GM12801 (cell line): ENCODE data around the gene ACTR2.

Source experiments
- TF ChIP-seq, protein P1 (sequence below): IDR thresholded peaks from one replicate; pipeline ENCODE4 v1.5.1; 2011; ENCODE audit warnings: control low read depth; ENCODE audit not compliant: insufficient read length; ENCODE audit errors: extremely low read depth

The ACTR2 gene

DNA sequence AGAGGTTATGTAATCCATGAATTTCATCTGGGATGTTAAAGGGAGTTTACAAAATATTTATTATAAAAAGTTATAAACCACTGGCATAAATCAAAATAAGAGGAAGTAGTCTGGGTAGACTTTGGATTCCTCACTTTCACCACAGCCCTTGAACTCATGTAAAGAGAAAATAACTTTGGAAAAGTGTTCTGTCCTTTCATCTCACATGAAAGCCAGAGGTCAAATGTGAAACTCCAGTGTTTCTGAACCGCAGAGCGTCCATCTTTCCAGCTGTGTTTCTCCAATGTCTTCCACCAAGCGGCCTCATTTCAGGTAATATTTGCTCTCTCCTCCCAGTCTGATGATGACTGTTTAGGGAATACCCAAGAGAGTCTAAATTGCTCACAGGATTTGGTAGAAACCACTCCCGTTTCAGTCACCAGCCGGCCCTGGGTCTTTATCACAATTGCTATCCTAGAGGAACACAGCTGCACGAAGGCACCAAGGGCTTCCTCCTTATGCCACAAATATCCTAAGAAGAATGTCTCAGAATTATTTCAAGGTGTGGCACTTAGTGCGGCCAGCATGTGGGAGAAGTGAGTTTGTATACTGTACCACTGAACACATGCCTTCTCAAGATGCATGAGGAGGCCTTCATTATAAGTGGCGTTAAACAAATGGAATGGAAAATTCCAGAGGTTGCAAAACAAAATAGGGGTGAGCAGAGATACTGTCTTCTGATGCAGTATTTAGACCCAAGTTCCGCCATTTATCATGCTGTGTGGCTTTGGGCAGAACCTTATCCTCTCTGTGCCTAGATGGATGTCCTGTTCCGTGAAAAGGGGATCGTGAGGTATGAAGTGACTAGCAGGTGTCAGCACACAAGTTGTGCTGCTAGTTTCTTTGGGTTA is 63.8 kb downstream of the ACTR2 start:
- TF ChIP-seq, protein P1, sequence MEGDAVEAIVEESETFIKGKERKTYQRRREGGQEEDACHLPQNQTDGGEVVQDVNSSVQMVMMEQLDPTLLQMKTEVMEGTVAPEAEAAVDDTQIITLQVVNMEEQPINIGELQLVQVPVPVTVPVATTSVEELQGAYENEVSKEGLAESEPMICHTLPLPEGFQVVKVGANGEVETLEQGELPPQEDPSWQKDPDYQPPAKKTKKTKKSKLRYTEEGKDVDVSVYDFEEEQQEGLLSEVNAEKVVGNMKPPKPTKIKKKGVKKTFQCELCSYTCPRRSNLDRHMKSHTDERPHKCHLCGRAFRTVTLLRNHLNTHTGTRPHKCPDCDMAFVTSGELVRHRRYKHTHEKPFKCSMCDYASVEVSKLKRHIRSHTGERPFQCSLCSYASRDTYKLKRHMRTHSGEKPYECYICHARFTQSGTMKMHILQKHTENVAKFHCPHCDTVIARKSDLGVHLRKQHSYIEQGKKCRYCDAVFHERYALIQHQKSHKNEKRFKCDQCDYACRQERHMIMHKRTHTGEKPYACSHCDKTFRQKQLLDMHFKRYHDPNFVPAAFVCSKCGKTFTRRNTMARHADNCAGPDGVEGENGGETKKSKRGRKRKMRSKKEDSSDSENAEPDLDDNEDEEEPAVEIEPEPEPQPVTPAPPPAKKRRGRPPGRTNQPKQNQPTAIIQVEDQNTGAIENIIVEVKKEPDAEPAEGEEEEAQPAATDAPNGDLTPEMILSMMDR = no peak

DNA sequence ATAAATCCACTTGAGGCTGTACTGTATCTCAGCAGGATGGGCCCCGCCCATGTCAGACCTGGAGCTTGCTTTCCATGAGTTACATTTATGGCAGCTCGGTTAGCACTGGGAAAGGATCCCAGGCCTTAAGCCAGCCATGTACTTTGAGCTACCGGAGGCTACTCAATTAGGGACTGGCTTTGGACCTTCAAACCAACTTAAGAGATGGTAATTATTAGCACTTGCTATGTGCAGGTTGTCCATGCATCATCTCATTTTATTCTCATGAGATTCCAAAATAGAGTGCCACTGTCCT is 64.4 kb downstream of the ACTR2 start:
- TF ChIP-seq, protein P1 = no peak

DNA sequence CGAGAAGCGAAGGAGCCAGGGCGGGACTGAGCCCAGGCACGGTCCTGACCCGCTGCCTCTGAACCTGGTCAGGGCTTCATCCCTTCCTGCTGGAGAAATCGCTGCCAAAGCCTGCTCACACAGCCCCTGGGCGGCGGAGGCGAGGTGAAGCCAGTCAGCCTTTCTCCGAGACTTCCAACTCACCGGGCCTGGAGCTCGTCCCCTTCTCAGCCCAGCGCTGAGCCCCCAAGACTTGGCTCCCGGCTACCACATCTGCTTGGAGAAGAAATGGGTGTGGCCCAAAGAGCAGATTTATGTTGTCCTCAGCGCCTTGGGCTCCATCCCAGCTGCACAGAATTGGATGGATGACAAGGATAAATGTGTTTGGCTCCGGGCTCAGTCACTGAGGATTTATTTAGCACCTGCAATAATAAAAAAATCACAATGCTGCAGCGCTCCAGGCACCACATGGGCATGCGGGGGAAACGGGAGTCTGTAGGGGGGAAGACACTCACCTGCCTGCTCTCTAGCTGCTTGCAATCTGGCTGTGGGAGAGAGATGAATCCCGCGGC is 64.9 kb downstream of the ACTR2 start:
- TF ChIP-seq, protein P1 = no peak

DNA sequence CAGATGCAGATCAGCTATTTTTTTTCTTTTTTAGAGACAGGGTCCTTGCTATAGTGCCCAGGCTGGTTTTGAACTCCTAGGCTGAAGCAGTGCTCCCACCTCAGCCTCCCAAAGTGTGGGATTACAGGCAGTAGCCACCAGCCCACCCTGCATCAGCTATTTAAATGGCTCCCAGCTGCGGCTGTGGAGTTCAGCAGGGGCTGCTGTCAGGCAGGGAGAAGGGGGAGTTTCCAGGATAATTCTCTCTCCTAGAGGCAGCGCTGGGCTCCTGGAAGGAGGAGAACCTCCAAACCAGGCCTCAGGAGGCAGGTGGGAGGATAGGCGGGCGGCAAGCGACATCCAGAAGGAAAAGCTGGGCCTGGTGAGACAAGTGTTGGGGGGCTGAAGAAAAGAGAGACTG is 65.7 kb downstream of the ACTR2 start:
- TF ChIP-seq, protein P1 = no peak

DNA sequence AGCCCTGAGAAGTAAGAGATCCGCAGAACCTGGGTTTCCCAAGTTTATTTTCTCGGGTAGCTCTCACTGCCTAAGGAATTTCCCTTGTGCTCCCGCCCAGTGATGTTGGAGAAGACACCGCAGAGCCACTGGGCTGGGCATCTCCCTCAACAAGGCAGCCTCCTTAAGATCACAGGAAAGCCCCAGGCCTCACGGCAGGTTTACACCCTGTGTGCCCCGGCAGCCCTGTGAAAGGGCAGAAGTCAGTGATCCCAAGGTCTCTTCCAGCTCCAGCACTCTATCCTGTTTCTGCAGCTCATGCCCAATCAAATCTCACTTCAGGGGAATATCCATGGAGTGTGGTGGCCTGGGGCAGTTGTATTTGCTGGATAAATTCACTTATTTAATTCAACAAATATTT is 66.5 kb downstream of the ACTR2 start:
- TF ChIP-seq, protein P1 = no peak

DNA sequence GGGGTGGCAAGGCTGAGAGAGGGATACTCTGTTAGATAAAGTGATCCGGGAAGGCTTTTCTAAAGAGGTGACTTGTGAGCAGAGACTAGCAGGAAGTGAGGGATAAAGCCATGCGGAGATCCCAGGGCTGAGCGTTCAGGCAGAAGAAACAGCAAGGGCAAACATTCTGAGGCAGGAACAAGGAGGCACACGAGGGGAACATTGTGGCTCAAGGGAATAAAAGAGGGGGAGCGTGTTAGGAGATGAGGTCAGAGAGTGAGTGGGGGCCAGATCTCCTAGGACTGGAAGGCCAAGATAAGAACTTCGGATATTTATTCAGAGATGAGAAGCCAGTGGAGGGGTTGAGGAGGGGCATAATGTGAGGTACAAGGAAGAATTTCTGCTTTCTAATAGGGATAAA is 67.1 kb downstream of the ACTR2 start:
- TF ChIP-seq, protein P1 = no peak

DNA sequence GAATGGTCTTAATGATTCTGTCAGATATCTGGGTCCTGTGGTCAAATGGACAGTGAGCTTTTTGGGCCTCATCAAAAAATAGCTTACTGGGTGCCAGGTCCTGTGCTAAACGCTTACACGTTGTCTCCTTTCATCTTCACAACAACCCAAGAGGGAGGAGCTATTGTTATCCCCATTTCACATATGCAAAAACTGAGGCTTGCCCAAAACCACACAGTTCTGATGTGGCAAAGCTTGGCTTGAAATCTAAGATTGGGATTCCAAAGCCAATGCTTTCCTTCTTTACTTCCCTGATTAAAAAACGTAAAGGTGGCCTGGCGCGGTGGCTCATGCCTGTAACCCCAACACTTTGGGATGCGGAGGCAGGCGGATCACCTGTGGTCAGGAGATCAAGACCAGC is 69.3 kb downstream of the ACTR2 start:
- TF ChIP-seq, protein P1 = no peak
